ENCODE results near the gene ITCH. TPM values are rescaled to one million over a fixed set of nuclear protein-coding genes. Genes with fewer than 3 reads are reported as not detected.
"Not testable (repeated sequence)": the region's sequence is repeated elsewhere in the genome, so short reads cannot be mapped to it uniquely, and the experiment has no call there.

Gene ITCH
- total and polyA plus RNA-seq, 12 donors: 6.7 to 47.5 (median 39.1) TPM

DNA sequence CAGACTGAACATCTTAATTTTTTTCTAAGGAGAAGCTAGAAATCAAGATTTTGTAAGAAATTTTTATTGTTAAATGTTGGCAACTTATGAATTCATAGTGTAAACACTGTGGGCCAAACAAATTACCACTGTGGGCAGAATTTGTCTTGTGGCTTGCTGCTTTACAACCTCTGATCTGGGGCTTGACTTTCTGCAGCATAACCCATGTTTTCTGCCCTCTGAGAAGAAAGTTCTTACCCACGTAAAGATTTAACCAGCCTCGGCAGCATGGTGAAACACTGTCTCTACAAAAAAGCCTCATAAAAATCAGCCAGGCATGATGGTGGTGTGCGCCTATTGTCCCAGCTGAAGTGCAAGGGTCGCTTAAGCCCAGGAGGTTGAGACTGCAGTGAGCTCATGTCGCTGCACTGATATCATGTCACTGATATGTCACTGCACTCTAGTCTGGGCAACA is 12.9 kb downstream of the ITCH start:
- Histone ChIP-seq H3K27me3 (no peaks in the 10 kb centered on the region), H3K4me1 (peaks cover 2 to 29% (median 21%) of the 10 kb centered on the region in 9 donors), H3K4me3 (no peak overlapping the region), H3K27ac (no peak overlapping the region), H3K9me3 (no peaks in the 10 kb centered on the region), H3K36me3 (peaks cover 0 to 74% (median 0%) of the 10 kb centered on the region in 9 donors)
- intact Hi-C loops (cut with DNase I): no loop called here
- ATAC-seq (peak in 1 of 8 donors; percentile 39), DNase-seq (no peak)
- TF ChIP-seq, protein P1, sequence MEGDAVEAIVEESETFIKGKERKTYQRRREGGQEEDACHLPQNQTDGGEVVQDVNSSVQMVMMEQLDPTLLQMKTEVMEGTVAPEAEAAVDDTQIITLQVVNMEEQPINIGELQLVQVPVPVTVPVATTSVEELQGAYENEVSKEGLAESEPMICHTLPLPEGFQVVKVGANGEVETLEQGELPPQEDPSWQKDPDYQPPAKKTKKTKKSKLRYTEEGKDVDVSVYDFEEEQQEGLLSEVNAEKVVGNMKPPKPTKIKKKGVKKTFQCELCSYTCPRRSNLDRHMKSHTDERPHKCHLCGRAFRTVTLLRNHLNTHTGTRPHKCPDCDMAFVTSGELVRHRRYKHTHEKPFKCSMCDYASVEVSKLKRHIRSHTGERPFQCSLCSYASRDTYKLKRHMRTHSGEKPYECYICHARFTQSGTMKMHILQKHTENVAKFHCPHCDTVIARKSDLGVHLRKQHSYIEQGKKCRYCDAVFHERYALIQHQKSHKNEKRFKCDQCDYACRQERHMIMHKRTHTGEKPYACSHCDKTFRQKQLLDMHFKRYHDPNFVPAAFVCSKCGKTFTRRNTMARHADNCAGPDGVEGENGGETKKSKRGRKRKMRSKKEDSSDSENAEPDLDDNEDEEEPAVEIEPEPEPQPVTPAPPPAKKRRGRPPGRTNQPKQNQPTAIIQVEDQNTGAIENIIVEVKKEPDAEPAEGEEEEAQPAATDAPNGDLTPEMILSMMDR (IDR thresholded peaks at IDR 0.05): no peak
- WGBS, 2 donors: 67 to 83% methylated on average over 5 of the region's 5 CpGs

DNA sequence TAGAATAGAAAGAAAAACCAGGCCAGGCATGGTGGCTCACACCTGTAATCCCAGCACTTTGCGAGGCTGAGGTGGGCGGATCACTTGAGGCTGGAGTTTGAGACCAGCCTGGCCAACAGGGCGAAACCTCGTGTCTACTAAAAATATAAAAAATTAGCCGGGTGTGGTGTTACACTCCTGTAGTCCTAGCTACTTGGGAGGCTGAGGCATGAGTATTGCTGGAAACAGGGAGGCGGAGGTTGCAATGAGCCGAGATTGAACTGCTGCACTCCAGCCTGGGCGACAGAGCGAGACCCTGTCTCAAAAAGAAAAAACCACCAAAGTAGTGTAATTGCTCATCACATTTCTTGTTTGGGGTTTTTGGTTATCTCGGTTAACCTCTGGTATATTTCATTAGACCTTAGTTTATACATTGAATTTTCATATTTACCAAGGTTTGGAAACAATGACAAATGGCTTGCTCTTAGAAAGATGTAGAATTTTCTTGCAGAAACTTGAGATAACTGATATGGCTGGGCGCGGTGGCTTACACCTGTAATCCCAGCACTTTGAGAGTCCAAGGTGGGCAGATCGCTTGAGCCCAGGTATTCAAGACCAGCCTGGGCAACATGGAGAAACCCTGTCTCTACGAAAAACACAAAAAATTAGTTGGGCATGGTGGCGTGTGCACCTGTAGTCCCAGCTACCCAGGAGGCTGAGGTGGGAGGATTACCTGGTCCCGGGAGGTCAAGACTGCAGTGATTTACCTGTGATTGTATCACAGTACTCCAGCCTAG is 14.2 kb downstream of the ITCH start:
- intact Hi-C loops (cut with DNase I): no loop called here
- TF ChIP-seq, protein P1 (IDR thresholded peaks at IDR 0.05): no peak
- Histone ChIP-seq H3K27ac (no peak overlapping the region), H3K36me3 (peaks cover 0 to 69% (median 0%) of the 10 kb centered on the region in 9 donors), H3K4me3 (no peak overlapping the region), H3K9me3 (no peaks in the 10 kb centered on the region), H3K27me3 (no peaks in the 10 kb centered on the region), H3K4me1 (peaks cover 2 to 29% (median 21%) of the 10 kb centered on the region in 9 donors)
- DNase-seq (no peak), ATAC-seq (no peak)
- 93 to 94% methylated on average over 16 of the region's 16 CpGs for WGBS, 2 donors

- Histone ChIP-seq H3K27ac (no peak overlapping the region), H3K27me3 (no peaks in the 10 kb centered on the region), H3K4me1 (peaks cover 7 to 39% (median 33%) of the 10 kb centered on the region in 9 donors), H3K36me3 (peaks cover 0 to 33% (median 0%) of the 10 kb centered on the region in 9 donors), H3K9me3 (no peaks in the 10 kb centered on the region), H3K4me3 (no peak overlapping the region)
- ATAC-seq (no peak), DNase-seq (no peak)
- 96 to 98% methylated on average over 3 of the region's 3 CpGs for WGBS, 2 donors
- TF ChIP-seq, protein P1 (IDR thresholded peaks at IDR 0.05): no peak
- intact Hi-C loops (cut with DNase I): no loop called here
Measured at GRCh38 chr20:34382174-34382573, 19.1 kb downstream of the ITCH start.

DNA sequence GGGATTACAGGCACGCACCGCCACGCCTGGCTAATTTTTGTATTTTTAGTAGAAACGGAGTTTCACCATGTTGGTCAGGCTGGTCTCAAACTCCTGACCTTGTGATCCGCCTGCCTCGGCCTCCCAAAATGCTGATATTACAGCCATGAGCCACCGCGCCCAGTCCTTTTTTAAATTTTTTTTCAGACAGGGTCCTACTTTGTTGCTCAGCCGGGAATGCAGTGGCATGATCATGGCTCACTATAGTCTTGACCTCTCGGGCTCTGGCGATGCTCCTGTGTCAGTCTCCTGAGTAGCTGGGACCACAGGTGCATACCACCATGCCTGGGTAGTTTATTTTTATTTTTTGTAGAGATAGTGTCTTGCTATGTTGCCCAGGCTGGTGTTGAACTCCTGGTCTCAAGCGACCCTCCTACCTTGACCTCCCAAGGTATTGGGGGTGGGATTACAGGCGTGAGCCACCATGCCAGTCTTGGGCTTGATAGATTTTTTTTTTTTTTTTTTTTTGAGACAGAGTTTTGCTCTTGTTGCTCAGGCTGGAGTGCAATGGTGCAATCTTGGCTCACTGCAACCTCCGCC is 19.9 kb downstream of the ITCH start:
- Histone ChIP-seq H3K4me1 (peaks cover 7 to 39% (median 36%) of the 10 kb centered on the region in 9 donors), H3K36me3 (peaks cover 0 to 28% (median 0%) of the 10 kb centered on the region in 9 donors)
- ATAC-seq; H3K27ac ChIP-seq; H3K4me3 ChIP-seq; DNase-seq; H3K9me3 ChIP-seq; H3K27me3 ChIP-seq; intact Hi-C loops (cut with DNase I): not testable (repeated sequence)
- 97 to 99% methylated on average over 14 of the region's 14 CpGs for WGBS, 2 donors
